Glomerular endothelial cell (primary cell): ENCODE measurements around the gene ZSCAN16. TPM values are rescaled to one million over a fixed set of nuclear protein-coding genes. Genes with fewer than 3 reads are reported as not detected.
"Not testable (repeated sequence)": the region's sequence is repeated elsewhere in the genome, so short reads cannot be mapped to it uniquely, and the experiment has no call there.

Experiments used
- DNase-seq: peaks from one replicate; pipeline ENCODE4 v3.0.0-alpha.2; 2011; ENCODE audit warnings: low read depth, low spot score; ENCODE audit errors: extremely low read depth
- total RNA-seq: library from RNA; depleted of rRNA; stranded (reverse); fragments of >200 nt; gene quantifications from 2 replicates; pipeline ENCODE4 v1.2.3, GENCODE V29; 2015

Gene ZSCAN16
- 4.3 and 6.0 TPM in 2 replicates for total RNA-seq

- peak; percentile 54 for DNase-seq
These were observed at the start of gene ZSCAN16 for GRCh38 chr6:28124350-28124970. ZSCAN16 (plus strand) TSS chr6:28124609; CDS start chr6:28125444, 835 bp downstream.

GRCh38 chr6:28078050-28078449, 46.4 kb upstream of the ZSCAN16 start:
- DNase-seq, result no peak

DNA sequence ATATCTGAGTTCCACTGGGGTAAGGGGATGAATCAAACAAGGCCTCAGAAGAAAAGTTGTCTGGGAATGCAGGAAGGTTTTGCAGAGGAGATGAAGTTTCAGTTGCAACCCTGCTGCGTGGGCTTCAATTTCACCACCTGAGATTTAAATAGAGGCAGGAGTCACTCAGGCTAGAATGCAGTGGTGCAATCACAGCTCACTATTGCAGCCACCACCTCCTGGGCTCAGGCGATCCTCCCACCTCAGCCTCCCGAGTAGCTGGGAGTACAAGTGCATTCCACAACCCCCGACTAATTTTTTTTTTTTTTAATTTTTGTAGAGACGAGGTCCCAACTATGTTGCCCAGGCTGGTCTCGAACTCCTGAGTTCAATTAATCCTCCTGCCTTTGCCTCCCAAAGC, 45.6 kb upstream of the ZSCAN16 start:
- DNase-seq, result no peak

GRCh38 chr6:28080381-28080630, 44.1 kb upstream of the ZSCAN16 start, which contains the start of gene ZNF165:
ZNF165 (plus strand) TSS chr6:28080568; CDS start chr6:28085481, 4,913 bp downstream.
- DNase-seq, result not testable (repeated sequence)

GRCh38 chr6:28080631-28081485, 43.6 kb upstream of the ZSCAN16 start:
- peak; percentile 97 for DNase-seq

- DNase-seq, result no peak
These were observed 43.0 kb upstream of the ZSCAN16 start for GRCh38 chr6:28081486-28081751.

- DNase-seq, result no peak
These were observed 41.5 kb upstream of the ZSCAN16 start for GRCh38 chr6:28082939-28083338.

DNA sequence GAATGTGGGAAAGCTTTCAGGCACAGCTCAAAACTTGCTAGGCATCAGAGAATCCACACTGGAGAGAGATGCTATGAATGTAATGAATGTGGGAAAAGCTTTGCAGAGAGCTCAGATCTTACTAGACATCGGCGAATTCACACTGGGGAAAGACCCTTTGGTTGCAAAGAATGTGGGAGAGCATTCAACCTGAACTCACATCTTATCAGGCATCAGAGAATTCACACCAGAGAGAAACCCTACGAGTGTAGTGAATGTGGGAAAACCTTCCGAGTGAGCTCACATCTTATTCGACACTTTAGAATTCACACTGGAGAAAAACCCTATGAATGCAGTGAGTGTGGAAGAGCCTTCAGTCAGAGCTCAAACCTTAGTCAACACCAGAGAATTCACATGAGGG, 35.4 kb upstream of the ZSCAN16 start:
- no peak for DNase-seq

DNA sequence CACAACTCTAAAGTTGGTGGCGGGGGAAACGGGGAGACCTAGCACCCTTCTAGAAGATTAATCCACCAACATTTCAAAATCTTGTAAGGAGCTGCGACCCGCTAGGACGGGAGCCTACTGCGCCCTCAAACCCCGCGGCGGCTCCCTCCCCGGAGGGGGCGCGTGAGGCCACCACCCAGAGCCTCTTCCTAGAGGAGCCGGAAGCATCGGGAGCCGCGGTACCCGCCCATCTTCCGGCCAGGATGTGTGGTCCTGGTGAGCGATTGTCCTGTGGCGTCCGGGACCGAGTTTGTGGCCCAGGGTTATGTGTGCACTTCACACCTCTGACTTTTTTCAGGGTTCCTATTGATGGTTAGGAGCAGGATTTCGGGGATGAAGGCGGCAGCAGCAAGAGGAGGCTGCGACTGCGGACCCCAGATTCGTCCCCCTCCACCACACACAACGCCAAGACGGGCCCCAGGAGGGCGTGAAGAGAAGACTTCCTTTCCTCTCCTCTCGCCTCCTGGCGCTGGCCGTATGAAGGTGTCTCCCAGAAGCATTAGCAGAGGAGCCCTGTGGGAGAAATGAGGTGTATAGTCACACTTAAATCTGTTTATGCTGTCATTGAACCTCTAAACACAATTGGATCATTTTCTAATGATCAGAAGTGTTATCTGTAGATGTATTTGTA, 33.4 kb upstream of the ZSCAN16 start:
- no peak for DNase-seq

- not testable (repeated sequence) for DNase-seq
These were observed 22.2 kb upstream of the ZSCAN16 start for GRCh38 chr6:28102222-28102621.

- not testable (repeated sequence) for DNase-seq
These were observed 21.7 kb upstream of the ZSCAN16 start for GRCh38 chr6:28102699-28103098.

DNA sequence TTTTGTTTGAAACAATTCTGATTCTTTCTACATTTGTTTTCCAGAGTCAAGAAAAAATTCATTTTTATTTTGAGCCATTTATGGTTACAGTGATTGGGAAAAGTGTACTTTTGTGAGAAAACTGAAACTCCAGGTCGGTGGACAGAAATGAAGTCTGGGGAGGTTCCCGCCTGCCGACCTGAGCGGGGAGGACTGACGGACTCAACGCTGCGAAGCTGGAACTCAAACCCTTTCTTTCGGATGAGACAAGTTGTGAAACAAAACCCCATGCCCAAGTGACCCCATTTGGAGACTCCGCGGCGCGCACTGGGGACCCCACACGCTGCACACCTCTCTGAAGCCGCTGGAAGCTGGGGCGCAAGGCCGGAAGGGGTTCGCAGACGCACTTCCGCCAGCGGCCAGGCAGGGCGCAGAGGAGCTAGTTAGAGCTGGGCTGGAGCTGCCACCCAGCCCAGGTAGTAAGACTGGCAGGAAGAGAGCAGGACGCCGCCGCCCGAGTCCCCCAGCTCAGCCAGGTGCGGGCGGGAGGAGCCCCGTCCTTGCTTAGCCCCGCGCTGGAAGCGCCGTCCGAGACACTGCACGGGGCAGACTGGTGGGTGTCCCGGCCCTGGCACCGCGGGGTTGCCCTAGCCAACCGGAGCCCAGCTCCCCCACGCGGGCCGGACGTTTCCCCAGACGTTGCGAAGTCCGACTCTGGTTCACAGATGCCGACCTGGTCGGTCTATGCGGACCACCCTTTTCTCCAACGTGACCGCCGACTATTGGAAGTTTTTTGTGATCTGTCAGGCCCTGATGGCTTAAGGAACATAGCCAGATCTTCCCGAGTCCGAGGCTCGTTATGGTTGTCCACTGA, 19.8 kb upstream of the ZSCAN16 start:
- DNase-seq, result no peak

- no peak for DNase-seq
These were observed 19.2 kb upstream of the ZSCAN16 start for GRCh38 chr6:28105245-28105639.

GRCh38 chr6:28107506-28107905, 16.9 kb upstream of the ZSCAN16 start:
- DNase-seq, result no peak

- DNase-seq, result no peak
These were observed 12.4 kb upstream of the ZSCAN16 start for GRCh38 chr6:28111964-28112363.

- no peak for DNase-seq
These were observed 8.6 kb upstream of the ZSCAN16 start for GRCh38 chr6:28115799-28116198.

GRCh38 chr6:28117386-28118050, 6.9 kb upstream of the ZSCAN16 start:
- no peak for DNase-seq

DNA sequence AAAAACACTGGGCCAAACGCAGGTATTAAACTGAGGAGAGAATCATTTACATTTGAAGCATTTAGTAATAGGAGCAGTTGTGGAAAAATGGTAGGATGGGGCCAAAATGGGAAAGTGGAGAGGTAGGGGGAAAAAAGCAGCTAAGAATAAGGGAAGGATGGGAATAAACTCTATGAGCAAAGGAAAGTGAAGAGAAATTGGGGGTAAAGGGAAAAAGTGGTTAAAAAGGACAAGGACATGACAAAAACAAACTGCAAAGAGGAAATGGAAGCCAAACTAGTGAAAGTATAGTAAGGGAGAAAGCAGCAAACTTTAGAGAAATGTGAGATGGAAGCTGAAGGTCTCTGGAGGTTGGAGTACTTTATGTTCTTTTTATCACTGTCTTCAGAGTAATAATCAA, 6.2 kb upstream of the ZSCAN16 start:
- DNase-seq, result no peak

DNA sequence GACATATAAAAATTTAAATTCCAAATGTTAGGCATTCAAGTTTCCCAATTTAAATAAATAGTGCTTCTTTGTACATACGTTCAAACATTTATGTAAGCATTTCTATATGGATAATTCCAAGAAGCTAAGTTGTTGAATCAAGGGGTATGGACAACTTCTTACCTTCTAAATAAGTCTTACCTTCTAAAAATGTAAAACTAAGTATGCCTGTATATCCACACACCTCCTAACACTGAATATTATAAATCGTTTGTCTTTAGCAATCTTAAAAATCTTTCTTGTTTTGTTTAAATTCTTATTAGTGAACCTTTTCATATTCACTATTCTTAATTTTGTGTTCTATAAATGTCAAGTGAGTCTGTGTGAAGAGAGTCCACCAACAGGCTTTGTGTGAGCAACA, 2.5 kb upstream of the ZSCAN16 start:
- no peak for DNase-seq

GRCh38 chr6:28122283-28122682, 2.1 kb upstream of the ZSCAN16 start:
- DNase-seq, result not testable (repeated sequence)

GRCh38 chr6:28124971-28125353, 553 bp downstream of the ZSCAN16 start:
- DNase-seq, result no peak
